ENCODE data around the gene ELOVL7. TPM values are rescaled to one million over a fixed set of nuclear protein-coding genes. Genes with fewer than 3 reads are reported as not detected.

The ELOVL7 gene
- polyA plus RNA-seq, 1 experiment = 0.11 TPM

GRCh38 chr5:60835554-60835953 lies 8.5 kb downstream of the ELOVL7 start:
- TF ChIP-seq CTCF (IDR thresholded peaks at IDR 0.05; ENCODE audit: low read depth, low read length) = no peak
- CTCF ChIA-PET = no interaction called here
- DNase-seq (ENCODE audit: low read depth, low spot score) = no peak

GRCh38 chr5:60833520-60833919 lies 10.5 kb downstream of the ELOVL7 start:
- CTCF ChIA-PET = no interaction called here
- Histone ChIP-seq H3K27ac (ENCODE audit: low read depth, low read length) (no peak overlapping the region), H3K27me3 (ENCODE audit: control insufficient read depth, insufficient read depth, low read length) (no peaks in the 10 kb centered on the region), H3K9me3 (ENCODE audit: control insufficient read depth, insufficient read depth, low read length) (no peaks in the 10 kb centered on the region), H3K4me3 (ENCODE audit: low read depth, low read length) (no peak overlapping the region)
- DNase-seq (ENCODE audit: low read depth, low spot score) = no peak
- POLR2A ChIA-PET = no interaction called here
- no peak for TF ChIP-seq CTCF (IDR thresholded peaks at IDR 0.05; ENCODE audit: low read depth, low read length)

More at GRCh38 chr5:60835554-60835953, 8.5 kb downstream of the ELOVL7 start:
- Histone ChIP-seq H3K27ac (ENCODE audit: low read depth, low read length) (no peak overlapping the region), H3K9me3 (ENCODE audit: control insufficient read depth, insufficient read depth, low read length) (no peaks in the 10 kb centered on the region), H3K27me3 (ENCODE audit: control insufficient read depth, insufficient read depth, low read length) (no peaks in the 10 kb centered on the region), H3K4me3 (ENCODE audit: low read depth, low read length) (no peak overlapping the region)
- POLR2A ChIA-PET = no interaction called here

- ChIA-PET POLR2A (no interaction called here), CTCF (no interaction called here)
- Histone ChIP-seq H3K9me3 (ENCODE audit: control insufficient read depth, insufficient read depth, low read length) (no peaks in the 10 kb centered on the region), H3K4me3 (ENCODE audit: low read depth, low read length) (no peak overlapping the region), H3K27me3 (ENCODE audit: control insufficient read depth, insufficient read depth, low read length) (no peaks in the 10 kb centered on the region), H3K27ac (ENCODE audit: low read depth, low read length) (no peak overlapping the region)
- no peak for DNase-seq (ENCODE audit: low read depth, low spot score)
- TF ChIP-seq CTCF (IDR thresholded peaks at IDR 0.05; ENCODE audit: low read depth, low read length) = no peak
Observed at GRCh38 chr5:60830581-60831127, 13.4 kb downstream of the ELOVL7 start.

GRCh38 chr5:60829490-60830266 lies 14.4 kb downstream of the ELOVL7 start:
- H3K27me3 ChIP-seq (ENCODE audit: control insufficient read depth, insufficient read depth, low read length) = no peaks in the 10 kb centered on the region
- TF ChIP-seq CTCF (IDR thresholded peaks at IDR 0.05; ENCODE audit: low read depth, low read length) = no peak
- no peak overlapping the region for H3K4me3 ChIP-seq (ENCODE audit: low read depth, low read length)
- H3K27ac ChIP-seq (ENCODE audit: low read depth, low read length) = no peak overlapping the region
- H3K9me3 ChIP-seq (ENCODE audit: control insufficient read depth, insufficient read depth, low read length) = no peaks in the 10 kb centered on the region
- ChIA-PET POLR2A (no interaction called here), CTCF (no interaction called here)
- no peak for DNase-seq (ENCODE audit: low read depth, low spot score)

- POLR2A ChIA-PET = no interaction called here
Observed at GRCh38 chr5:60827201-60827600, 16.9 kb downstream of the ELOVL7 start.

More at GRCh38 chr5:60827201-60827600, 16.9 kb downstream of the ELOVL7 start:
- no peaks in the 10 kb centered on the region for H3K27me3 ChIP-seq (ENCODE audit: control insufficient read depth, insufficient read depth, low read length)
- DNase-seq (ENCODE audit: low read depth, low spot score) = no peak
- CTCF ChIA-PET = no interaction called here
- H3K27ac ChIP-seq (ENCODE audit: low read depth, low read length) = no peak overlapping the region
- H3K9me3 ChIP-seq (ENCODE audit: control insufficient read depth, insufficient read depth, low read length) = no peaks in the 10 kb centered on the region
- no peak for TF ChIP-seq CTCF (IDR thresholded peaks at IDR 0.05; ENCODE audit: low read depth, low read length)
- H3K4me3 ChIP-seq (ENCODE audit: low read depth, low read length) = no peak overlapping the region

Measured in AG04450 (cell line).